GM23338 (cell line): ENCODE measurements around the gene VDAC1. TPM values are rescaled to one million over a fixed set of nuclear protein-coding genes. Genes with fewer than 3 reads are reported as not detected.

Source experiments
- ATAC-seq: fragments of 200-7000 bp; cut with Tn5 transposase; 3 replicates; pipeline ENCODE4 v1.9.1; 2020
- DNase-seq: peaks from one replicate; pipeline ENCODE4 v3.0.0-alpha.2; 2015; ENCODE audit warnings: low spot score
- H2AFZ ChIP-seq: fragments of 200-600 bp; sonication (generic); 2 replicates; pipeline ENCODE4 v1.8.0; 2016; ENCODE audit warnings: antibody characterized with exemption, mild to moderate bottlenecking, moderate library complexity
- H3F3A ChIP-seq: fragments of 200-600 bp; sonication (generic); replicated peaks from 2 replicates; pipeline ENCODE4 v1.8.0; 2017; ENCODE audit warnings: antibody characterized with exemption, mixed run types, low read depth
- H3K27ac ChIP-seq: fragments of 200-600 bp; sonication (generic); 2 replicates; pipeline ENCODE4 v1.6.1; 2016; ENCODE audit warnings: low read depth
- H3K27me3 ChIP-seq: fragments of 200-600 bp; sonication (generic); 2 replicates; pipeline ENCODE4 v1.8.0; 2016; ENCODE audit warnings: mild to moderate bottlenecking, mixed run types, moderate library complexity; ENCODE audit not compliant: insufficient read depth
- H3K36me3 ChIP-seq: fragments of 200-600 bp; sonication (generic); 2 replicates; pipeline ENCODE4 v1.8.0; 2016; ENCODE audit warnings: mild to moderate bottlenecking; ENCODE audit not compliant: insufficient read depth
- H3K4me1 ChIP-seq: fragments of 200-600 bp; sonication (generic); 2 replicates; pipeline ENCODE4 v1.8.0; 2016; ENCODE audit warnings: mild to moderate bottlenecking, moderate library complexity; ENCODE audit not compliant: insufficient read depth
- H3K4me2 ChIP-seq: fragments of 200-600 bp; sonication (generic); 2 replicates; pipeline ENCODE4 v1.7.1; 2017; ENCODE audit warnings: mixed run types
- H3K4me3 ChIP-seq: fragments of 200-600 bp; sonication (generic); 2 replicates; pipeline ENCODE4 v1.6.1; 2016; ENCODE audit warnings: mixed run types
- H3K79me2 ChIP-seq: fragments of 200-600 bp; sonication (generic); replicated peaks from 2 replicates; pipeline ENCODE4 v1.8.0; 2017; ENCODE audit warnings: mild to moderate bottlenecking; ENCODE audit not compliant: insufficient read depth
- H3K9me2 ChIP-seq: fragments of 200-600 bp; sonication (generic); 2 replicates; pipeline ENCODE4 v1.8.0; 2017; ENCODE audit not compliant: insufficient read depth
- H4K20me1 ChIP-seq: fragments of 200-600 bp; sonication (generic); replicated peaks from 2 replicates; pipeline ENCODE4 v1.8.0; 2017; ENCODE audit warnings: mild to moderate bottlenecking; ENCODE audit not compliant: insufficient read depth
- H3K27ac Mint-ChIP-seq: 2 replicates; pipeline ENCODE4 v1.8.0; 2020; ENCODE audit warnings: inconsistent platforms, mild to moderate bottlenecking, moderate library complexity, mixed read lengths
- H3K27me3 Mint-ChIP-seq: 3 replicates; pipeline ENCODE4 v1.8.0; 2022; ENCODE audit warnings: low read depth, mild to moderate bottlenecking, moderate library complexity, mixed read lengths, inconsistent platforms; ENCODE audit not compliant: insufficient read depth, poor library complexity
- H3K36me3 Mint-ChIP-seq: 3 replicates; pipeline ENCODE4 v1.8.0; 2021; ENCODE audit warnings: low read depth, mild to moderate bottlenecking, inconsistent platforms, moderate library complexity, mixed read lengths
- H3K4me1 Mint-ChIP-seq: 3 replicates; pipeline ENCODE4 v1.8.0; 2020; ENCODE audit warnings: mild to moderate bottlenecking, inconsistent platforms, mixed read lengths
- H3K4me3 Mint-ChIP-seq: 3 replicates; pipeline ENCODE4 v1.8.0; 2021; ENCODE audit warnings: moderate library complexity, mild to moderate bottlenecking, inconsistent platforms, mixed read lengths
- H3K9me3 Mint-ChIP-seq: 3 replicates; pipeline ENCODE4 v1.8.0; 2020; ENCODE audit warnings: moderate library complexity, mild to moderate bottlenecking, inconsistent platforms, mixed read lengths
- CREB1 ChIP-seq: fragments of 250-450 bp; sonication (Bioruptor Pico); IDR thresholded peaks from 2 replicates; pipeline ENCODE4 v1.5.0; 2020; ENCODE audit warnings: low read depth, mild to moderate bottlenecking, moderate library complexity
- EZH2 ChIP-seq: fragments of 200-600 bp; sonication (generic); IDR thresholded peaks from one replicate; pipeline ENCODE4 v1.8.0; 2017; ENCODE audit warnings: antibody characterized with exemption, mild to moderate bottlenecking, low read depth; ENCODE audit not compliant: unreplicated experiment
- EZH2phosphoT487 ChIP-seq: fragments of 200-600 bp; sonication (generic); IDR thresholded peaks from one replicate; pipeline ENCODE4 v1.8.1; 2018; ENCODE audit warnings: antibody characterized with exemption; ENCODE audit not compliant: unreplicated experiment
- JUNB ChIP-seq: IDR thresholded peaks from one replicate; pipeline ENCODE4 v1.6.1; 2016; ENCODE audit warnings: antibody characterized with exemption; ENCODE audit not compliant: unreplicated experiment
- NANOG ChIP-seq: IDR thresholded peaks from 2 replicates; pipeline ENCODE4 v1.6.1; 2016; ENCODE audit warnings: antibody characterized with exemption, borderline replicate concordance
- POLR2AphosphoS5 ChIP-seq: IDR thresholded peaks from 2 replicates; pipeline ENCODE4 v1.6.1; 2016; ENCODE audit warnings: antibody characterized with exemption, low read depth
- STAT1 ChIP-seq: IDR thresholded peaks from one replicate; pipeline ENCODE4 v1.6.1; 2016; ENCODE audit warnings: antibody characterized with exemption; ENCODE audit not compliant: unreplicated experiment
- ZNF114 ChIP-seq: fragments of 250-450 bp; sonication (Bioruptor Pico); IDR thresholded peaks from 2 replicates; pipeline ENCODE4 v1.5.0; 2020; ENCODE audit warnings: mild to moderate bottlenecking, moderate library complexity
- ZNF331 ChIP-seq: fragments of 250-450 bp; sonication (Bioruptor Pico); IDR thresholded peaks from 2 replicates; pipeline ENCODE4 v1.5.0; 2020; ENCODE audit warnings: low read depth, mild to moderate bottlenecking, moderate library complexity
- polyA plus RNA-seq: library from polyadenylated mRNA; unstranded; fragments of >200 nt; fragmentation: Nextera tagmentation; extraction: Ambion mirVana; gene quantifications from 2 replicates; pipeline ENCODE4 v1.2.1, GENCODE V29; 2016
- total RNA-seq: library from RNA; depleted of rRNA; stranded (reverse); fragments of >200 nt; shearing (Covaris generic); gene quantifications from 2 replicates; pipeline ENCODE4 v1.2.3, GENCODE V29; 2014
- TF ChIP-seq, protein P1 (sequence below): IDR thresholded peaks from 2 replicates; pipeline ENCODE4 v1.6.1; 2016; ENCODE audit warnings: antibody characterized with exemption
- TF ChIP-seq, protein P2 (sequence below): IDR thresholded peaks from one replicate; pipeline ENCODE4 v1.6.1; 2018; ENCODE audit warnings: antibody characterized with exemption; ENCODE audit not compliant: unreplicated experiment
- TF ChIP-seq, protein P3 (sequence below): fragments of 250-450 bp; sonication (Bioruptor Pico); IDR thresholded peaks from 2 replicates; pipeline ENCODE4 v1.5.0; 2020; ENCODE audit warnings: mild to moderate bottlenecking, moderate library complexity
- TF ChIP-seq, protein P4 (sequence below), 2 experiments: fragments of 200-600 bp in 1 of 2; sonication (generic) in 1 of 2; conservative IDR thresholded peaks; 2 replicates each; pipeline versions ENCODE4 v1.5.1 to v1.6.1; 2016 to 2017; ENCODE audit warnings: antibody characterized with exemption in 2 of 2, low read depth in 2 of 2, mild to moderate bottlenecking in 2 of 2, moderate library complexity in 1 of 2

The VDAC1 gene
- total and polyA plus RNA-seq, 2 experiments from 2014 or later: 300 to 329 TPM

DNA sequence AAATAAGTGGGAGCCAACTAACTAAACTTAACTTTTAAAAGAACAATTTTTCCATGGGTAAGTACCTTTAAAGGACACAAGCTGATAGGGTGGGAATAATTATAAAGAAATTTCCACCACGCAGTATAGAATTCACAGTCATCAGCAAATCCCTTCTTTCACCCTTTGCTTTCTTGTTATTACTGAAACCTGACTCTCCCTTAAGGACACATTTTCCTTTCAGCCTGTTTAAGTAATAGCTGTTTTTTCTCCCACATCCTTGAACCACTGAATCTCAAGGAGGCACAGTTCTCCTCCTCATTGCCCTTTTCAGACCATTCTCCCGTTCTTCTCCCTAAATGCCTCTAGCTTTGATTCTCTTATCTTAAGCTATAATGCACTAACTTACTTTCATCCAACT lies 42.6 kb downstream of the VDAC1 start:
- H3K79me2 ChIP-seq: peaks cover 56% of the 10 kb centered on the region
- no peaks in the 10 kb centered on the region for H3K27me3 ChIP-seq
- H3K9me2 ChIP-seq: no peaks in the 10 kb centered on the region
- Mint-ChIP-seq H3K27me3 (no peaks in the 10 kb centered on the region), H3K4me1 (0 out of 3 replicates have a peak, but pooled peaks cover 3% of the 10 kb centered on the region), H3K4me3 (no peak overlapping the region), H3K27ac (no peak overlapping the region), H3K36me3 (peaks cover 11% of the 10 kb centered on the region; the same call in 2 of the 3 replicates), H3K9me3 (no peaks in the 10 kb centered on the region)
- no peak overlapping the region for H3K4me2 ChIP-seq
- H2AFZ ChIP-seq: no peak overlapping the region
- H3F3A ChIP-seq: no peaks in the 10 kb centered on the region
- TF ChIP-seq CREB1 (CRISPR knock-in tag) (no peak), EZH2 (no peak), ZNF114 (CRISPR knock-in tag) (no peak), POLR2AphosphoS5 (no peak), STAT1 (no peak), EZH2phosphoT487 (no peak), ZNF331 (CRISPR knock-in tag) (no peak), JUNB (no peak), NANOG (no peak)
- TF ChIP-seq, protein P1, sequence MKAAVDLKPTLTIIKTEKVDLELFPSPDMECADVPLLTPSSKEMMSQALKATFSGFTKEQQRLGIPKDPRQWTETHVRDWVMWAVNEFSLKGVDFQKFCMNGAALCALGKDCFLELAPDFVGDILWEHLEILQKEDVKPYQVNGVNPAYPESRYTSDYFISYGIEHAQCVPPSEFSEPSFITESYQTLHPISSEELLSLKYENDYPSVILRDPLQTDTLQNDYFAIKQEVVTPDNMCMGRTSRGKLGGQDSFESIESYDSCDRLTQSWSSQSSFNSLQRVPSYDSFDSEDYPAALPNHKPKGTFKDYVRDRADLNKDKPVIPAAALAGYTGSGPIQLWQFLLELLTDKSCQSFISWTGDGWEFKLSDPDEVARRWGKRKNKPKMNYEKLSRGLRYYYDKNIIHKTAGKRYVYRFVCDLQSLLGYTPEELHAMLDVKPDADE: no peak
- TF ChIP-seq, protein P2, sequence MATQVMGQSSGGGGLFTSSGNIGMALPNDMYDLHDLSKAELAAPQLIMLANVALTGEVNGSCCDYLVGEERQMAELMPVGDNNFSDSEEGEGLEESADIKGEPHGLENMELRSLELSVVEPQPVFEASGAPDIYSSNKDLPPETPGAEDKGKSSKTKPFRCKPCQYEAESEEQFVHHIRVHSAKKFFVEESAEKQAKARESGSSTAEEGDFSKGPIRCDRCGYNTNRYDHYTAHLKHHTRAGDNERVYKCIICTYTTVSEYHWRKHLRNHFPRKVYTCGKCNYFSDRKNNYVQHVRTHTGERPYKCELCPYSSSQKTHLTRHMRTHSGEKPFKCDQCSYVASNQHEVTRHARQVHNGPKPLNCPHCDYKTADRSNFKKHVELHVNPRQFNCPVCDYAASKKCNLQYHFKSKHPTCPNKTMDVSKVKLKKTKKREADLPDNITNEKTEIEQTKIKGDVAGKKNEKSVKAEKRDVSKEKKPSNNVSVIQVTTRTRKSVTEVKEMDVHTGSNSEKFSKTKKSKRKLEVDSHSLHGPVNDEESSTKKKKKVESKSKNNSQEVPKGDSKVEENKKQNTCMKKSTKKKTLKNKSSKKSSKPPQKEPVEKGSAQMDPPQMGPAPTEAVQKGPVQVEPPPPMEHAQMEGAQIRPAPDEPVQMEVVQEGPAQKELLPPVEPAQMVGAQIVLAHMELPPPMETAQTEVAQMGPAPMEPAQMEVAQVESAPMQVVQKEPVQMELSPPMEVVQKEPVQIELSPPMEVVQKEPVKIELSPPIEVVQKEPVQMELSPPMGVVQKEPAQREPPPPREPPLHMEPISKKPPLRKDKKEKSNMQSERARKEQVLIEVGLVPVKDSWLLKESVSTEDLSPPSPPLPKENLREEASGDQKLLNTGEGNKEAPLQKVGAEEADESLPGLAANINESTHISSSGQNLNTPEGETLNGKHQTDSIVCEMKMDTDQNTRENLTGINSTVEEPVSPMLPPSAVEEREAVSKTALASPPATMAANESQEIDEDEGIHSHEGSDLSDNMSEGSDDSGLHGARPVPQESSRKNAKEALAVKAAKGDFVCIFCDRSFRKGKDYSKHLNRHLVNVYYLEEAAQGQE: no peak
- TF ChIP-seq, protein P3, sequence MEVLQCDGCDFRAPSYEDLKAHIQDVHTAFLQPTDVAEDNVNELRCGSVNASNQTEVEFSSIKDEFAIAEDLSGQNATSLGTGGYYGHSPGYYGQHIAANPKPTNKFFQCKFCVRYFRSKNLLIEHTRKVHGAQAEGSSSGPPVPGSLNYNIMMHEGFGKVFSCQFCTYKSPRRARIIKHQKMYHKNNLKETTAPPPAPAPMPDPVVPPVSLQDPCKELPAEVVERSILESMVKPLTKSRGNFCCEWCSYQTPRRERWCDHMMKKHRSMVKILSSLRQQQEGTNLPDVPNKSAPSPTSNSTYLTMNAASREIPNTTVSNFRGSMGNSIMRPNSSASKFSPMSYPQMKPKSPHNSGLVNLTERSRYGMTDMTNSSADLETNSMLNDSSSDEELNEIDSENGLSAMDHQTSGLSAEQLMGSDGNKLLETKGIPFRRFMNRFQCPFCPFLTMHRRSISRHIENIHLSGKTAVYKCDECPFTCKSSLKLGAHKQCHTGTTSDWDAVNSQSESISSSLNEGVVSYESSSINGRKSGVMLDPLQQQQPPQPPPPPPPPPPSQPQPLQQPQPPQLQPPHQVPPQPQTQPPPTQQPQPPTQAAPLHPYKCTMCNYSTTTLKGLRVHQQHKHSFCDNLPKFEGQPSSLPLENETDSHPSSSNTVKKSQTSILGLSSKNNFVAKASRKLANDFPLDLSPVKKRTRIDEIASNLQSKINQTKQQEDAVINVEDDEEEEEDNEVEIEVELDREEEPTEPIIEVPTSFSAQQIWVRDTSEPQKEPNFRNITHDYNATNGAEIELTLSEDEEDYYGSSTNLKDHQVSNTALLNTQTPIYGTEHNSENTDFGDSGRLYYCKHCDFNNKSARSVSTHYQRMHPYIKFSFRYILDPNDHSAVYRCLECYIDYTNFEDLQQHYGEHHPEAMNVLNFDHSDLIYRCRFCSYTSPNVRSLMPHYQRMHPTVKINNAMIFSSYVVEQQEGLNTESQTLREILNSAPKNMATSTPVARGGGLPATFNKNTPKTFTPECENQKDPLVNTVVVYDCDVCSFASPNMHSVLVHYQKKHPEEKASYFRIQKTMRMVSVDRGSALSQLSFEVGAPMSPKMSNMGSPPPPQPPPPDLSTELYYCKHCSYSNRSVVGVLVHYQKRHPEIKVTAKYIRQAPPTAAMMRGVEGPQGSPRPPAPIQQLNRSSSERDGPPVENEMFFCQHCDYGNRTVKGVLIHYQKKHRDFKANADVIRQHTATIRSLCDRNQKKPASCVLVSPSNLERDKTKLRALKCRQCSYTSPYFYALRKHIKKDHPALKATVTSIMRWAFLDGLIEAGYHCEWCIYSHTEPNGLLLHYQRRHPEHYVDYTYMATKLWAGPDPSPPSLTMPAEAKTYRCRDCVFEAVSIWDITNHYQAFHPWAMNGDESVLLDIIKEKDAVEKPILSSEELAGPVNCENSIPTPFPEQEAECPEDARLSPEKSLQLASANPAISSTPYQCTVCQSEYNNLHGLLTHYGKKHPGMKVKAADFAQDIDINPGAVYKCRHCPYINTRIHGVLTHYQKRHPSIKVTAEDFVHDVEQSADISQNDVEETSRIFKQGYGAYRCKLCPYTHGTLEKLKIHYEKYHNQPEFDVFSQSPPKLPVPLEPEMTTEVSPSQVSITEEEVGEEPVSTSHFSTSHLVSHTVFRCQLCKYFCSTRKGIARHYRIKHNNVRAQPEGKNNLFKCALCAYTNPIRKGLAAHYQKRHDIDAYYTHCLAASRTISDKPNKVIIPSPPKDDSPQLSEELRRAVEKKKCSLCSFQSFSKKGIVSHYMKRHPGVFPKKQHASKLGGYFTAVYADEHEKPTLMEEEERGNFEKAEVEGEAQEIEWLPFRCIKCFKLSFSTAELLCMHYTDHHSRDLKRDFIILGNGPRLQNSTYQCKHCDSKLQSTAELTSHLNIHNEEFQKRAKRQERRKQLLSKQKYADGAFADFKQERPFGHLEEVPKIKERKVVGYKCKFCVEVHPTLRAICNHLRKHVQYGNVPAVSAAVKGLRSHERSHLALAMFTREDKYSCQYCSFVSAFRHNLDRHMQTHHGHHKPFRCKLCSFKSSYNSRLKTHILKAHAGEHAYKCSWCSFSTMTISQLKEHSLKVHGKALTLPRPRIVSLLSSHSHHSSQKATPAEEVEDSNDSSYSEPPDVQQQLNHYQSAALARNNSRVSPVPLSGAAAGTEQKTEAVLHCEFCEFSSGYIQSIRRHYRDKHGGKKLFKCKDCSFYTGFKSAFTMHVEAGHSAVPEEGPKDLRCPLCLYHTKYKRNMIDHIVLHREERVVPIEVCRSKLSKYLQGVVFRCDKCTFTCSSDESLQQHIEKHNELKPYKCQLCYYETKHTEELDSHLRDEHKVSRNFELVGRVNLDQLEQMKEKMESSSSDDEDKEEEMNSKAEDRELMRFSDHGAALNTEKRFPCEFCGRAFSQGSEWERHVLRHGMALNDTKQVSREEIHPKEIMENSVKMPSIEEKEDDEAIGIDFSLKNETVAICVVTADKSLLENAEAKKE: no peak
- TF ChIP-seq, protein P4, sequence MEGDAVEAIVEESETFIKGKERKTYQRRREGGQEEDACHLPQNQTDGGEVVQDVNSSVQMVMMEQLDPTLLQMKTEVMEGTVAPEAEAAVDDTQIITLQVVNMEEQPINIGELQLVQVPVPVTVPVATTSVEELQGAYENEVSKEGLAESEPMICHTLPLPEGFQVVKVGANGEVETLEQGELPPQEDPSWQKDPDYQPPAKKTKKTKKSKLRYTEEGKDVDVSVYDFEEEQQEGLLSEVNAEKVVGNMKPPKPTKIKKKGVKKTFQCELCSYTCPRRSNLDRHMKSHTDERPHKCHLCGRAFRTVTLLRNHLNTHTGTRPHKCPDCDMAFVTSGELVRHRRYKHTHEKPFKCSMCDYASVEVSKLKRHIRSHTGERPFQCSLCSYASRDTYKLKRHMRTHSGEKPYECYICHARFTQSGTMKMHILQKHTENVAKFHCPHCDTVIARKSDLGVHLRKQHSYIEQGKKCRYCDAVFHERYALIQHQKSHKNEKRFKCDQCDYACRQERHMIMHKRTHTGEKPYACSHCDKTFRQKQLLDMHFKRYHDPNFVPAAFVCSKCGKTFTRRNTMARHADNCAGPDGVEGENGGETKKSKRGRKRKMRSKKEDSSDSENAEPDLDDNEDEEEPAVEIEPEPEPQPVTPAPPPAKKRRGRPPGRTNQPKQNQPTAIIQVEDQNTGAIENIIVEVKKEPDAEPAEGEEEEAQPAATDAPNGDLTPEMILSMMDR (conservative IDR thresholded peaks at IDR 0.05; ENCODE audit: low read depth in 2 of 2): no peak
- no peak overlapping the region for H3K4me3 ChIP-seq
- H4K20me1 ChIP-seq: no peaks in the 10 kb centered on the region; the same call in 1 of the 2 replicates
- H3K4me1 ChIP-seq: no peaks in the 10 kb centered on the region
- no peak for ATAC-seq
- H3K27ac ChIP-seq: no peak overlapping the region
- H3K36me3 ChIP-seq: peaks cover 15% of the 10 kb centered on the region
- no peak for DNase-seq
